GM18502 (cell line): ENCODE measurements around the gene ANKRD29.
"Not testable (repeated sequence)": the region's sequence is repeated elsewhere in the genome, so short reads cannot be mapped to it uniquely, and the experiment has no call there.

Experiments
- ATAC-seq: cut with Tn5 transposase; IDR thresholded peaks from one replicate; pipeline ENCODE4 v1.9.1; 2021; ENCODE audit warnings: mild to moderate bottlenecking; ENCODE audit not compliant: unreplicated experiment, poor library complexity

ANKRD29 gene

DNA sequence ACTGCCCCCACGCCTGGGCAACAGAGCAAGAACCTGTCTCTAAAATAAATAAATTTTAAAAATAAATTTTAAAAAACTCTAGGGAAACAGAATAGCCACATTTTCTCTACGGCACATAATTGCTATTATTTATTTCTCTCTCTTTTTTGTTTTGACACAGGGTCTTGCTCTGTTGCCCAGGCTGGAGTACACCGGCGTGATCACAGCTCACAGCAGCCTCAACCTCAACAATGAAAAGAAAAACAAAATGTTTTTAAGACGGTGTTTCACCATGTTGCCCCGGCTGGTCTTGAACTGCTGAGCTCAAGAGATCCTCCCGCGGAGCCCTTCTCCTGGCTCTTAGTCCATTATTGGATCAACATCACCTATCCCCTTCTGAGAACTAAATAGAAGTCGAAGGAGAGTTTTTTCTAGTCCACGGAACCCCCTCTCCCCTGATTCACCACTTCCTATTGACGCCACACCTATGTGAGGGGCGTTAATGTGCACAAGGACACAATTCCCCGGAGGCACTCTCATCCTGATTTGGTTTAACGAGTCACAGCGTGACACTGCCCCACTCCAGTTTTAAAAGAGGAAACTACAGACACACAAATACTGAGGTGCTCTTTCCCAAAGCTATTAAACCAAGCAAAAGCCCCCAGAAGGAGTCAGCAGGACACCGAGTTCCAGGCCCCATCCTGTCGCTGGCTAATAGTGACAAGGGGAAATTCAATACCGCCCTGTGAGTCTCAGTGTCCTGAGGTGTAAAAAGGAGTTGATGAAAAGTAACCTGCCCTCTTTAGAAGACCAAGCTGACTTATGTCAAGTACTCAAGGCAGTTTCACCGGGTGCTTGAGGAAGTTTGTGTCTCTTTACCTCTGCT, 77.5 kb downstream of the ANKRD29 start:
- ATAC-seq: no peak

DNA sequence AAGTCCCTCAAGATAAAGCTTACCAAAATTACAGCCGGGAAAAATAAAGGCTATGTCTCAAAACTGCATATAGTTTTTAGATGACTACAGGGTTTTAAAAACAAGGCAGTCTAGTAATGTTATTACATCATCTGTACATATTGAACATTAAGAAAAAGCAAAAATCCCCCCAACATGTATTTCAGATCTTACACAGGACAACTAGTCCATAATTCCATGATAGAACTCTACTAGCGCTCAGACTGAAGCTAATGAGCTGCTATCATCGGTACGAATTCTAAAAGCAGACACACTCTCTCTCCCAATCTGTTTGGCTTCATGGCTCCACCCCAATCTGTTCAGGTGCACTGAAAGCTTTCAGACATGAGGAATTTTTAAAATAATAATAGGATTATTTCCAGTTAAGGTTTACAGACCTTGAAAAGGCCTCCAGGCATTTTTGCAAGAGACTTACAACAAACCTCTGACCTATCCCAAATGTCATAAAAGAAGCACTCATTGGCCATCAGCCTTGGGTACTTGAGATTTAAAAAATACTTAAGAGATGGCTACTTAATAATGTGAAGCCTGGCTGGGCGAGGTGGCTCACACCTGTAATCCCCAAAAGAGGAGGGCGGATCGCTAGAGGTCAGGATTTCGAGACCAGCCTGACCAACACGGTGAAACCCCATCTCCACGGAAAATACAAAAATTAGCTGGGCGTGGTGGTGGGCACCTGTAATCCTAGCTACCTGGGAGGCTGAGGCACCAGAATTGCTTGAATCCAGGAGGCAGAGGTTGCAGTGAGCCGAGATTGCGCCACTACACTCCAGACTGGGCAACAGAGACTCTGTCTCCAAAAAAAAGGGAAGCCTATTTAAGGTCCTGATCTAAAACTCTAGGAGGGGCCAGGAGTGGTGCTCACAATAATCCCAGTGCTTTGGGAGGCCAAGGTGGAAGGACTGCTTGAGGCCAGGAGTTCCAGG, 78.4 kb downstream of the ANKRD29 start:
- ATAC-seq: no peak

DNA sequence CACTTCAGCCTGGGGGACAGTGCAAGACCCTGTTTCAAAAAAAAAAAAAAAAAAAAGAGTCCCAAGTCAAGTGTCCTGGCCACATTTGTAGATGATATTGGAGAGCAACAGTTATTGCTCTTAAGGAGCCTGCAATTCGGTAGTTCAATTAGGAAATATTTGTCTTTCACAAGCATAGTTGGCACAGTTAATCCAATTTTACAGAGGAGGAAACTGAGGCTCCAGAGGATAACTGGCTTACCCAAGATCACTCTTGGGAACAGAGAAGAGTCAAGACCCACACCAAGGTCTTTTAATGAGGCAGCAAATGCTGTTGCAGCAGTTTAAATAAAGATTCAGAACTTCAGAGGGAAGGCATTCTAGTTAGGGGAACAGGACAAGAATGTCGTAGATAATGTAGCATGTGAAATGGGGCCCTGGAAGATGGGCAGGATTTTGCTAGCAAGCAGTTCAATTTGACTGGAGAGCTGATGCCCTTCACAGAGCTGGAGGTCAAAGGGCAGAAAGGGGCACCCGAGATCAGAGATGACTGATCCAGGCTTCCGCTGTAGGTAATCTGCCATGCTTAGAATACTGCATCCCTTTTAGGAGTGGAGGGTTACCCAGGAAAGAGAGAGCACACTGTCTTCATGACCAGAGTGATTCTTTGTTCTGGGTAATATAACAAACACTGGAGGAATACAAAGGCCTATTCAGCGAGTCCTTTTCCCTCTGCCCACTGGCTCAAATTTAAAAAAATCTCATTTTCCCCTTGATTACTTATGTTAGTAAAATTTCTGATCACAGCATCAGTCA, 79.4 kb downstream of the ANKRD29 start:
- no peak for ATAC-seq

DNA sequence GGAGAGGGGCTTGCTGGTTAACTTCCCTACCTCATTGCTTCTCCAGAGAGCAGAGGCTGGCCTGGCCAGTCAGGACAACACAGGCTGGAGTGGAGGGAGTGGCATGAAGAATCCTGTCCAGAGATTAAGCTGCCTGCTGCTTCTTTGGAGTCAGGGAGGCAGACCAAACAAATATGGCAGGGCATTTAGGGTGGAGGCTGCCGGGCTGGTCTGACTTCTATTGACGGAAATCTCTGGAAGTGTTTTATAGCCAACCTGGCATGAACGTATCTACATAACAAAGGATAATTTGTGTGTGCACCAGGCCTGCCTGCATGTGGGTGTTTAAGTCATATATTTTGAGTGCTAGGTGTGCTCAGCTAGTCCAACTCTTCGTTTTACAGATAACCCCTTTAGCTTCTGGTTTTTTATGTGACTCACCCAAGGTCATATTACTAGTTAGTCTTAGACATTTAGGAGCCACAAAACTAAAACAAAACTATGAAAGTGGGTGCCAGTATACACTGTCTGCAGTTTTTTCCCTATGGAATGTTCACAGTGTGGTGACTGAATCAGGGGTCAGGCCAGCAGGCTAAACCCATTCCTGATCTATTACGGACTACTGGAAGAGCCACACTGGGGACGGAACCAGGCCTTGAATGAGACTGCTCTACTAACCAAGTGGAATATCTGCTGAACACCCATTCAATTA, 81.9 kb downstream of the ANKRD29 start:
- no peak for ATAC-seq

DNA sequence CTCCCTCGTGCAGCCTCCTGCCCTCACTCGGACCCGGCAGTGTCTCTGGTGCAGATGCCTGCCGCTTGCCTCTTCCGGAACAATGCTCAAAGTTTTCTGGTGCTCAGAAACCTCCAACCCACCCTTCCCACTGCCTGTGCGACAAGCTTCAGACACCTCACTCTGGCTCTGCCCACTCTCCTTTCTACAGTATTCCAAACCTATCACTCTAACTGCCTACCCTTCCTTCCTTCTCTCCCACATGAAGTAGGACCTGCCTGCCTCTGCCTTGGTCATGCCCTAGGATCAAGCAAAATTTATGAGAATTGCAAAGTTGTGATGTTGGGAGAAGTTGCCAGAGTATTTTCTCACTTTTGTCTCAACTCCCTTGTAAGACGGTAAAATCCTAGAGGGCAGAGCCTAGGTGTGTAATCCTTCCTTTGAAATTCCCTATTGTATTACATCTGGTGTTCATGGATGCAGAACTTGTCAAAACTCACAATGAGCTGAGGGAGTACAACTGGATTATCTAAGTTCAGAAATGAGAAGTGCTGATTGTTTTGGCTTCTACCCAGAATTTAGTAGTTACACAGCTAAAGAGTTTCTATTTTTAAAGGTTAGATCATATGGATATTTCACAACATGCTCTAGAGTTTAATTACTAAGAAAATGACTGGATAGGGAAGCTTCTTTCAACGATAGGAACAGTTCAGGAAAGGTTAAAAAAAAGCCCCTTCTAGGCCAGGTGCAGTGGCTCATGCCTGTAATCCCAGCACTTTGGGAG, 83.6 kb downstream of the ANKRD29 start:
- ATAC-seq: no peak

DNA sequence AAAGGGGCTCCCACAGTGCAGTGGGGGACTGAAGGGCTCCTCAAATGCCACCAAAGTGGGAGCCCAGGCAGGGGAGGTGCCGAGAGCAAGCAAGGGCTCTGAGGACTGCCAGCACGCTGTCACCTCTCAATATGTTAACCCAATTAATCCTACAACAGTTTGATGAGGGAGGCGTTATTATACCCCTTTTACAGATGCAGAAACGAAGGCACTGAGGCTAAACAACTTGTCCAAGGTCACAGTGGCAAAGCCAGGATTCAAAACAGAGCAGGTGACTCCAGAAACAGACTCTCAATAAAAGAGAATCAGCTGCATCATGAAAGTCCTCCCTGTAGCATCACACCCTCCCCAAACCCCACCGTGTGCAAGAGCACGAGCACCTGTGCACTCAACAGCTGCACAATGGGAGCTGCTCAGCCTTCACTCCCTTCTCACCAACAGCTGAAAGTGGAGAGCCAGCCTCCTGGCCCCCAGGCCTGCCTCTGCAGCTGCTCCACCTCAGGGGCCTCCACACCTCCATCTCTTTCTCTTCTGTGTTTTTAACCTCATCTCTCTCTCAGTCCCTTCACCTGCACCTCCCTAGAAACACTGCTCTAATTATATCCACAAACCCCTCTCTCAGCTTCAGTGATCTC, 84.5 kb downstream of the ANKRD29 start:
- ATAC-seq: no peak

DNA sequence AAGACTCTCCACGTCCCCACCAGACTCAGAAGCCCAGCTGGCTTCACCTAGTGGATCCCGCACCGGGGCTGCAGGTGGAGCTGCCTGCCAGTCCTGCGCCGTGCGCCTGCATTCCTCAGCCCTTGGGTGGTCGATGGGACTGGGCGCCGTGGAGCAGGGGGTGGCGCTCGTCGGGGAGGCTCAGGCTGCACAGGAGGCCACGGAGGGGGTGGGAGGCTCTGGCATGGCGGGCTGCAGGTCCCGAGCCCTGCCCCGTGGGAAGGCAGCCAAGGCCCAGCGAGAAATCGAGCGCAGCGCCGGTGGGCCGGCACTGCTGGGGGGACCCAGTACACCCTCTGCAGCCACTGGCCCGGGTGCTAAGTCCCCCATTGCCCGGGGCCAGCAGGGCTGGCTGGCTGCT, 85.2 kb downstream of the ANKRD29 start:
- ATAC-seq: not testable (repeated sequence)

DNA sequence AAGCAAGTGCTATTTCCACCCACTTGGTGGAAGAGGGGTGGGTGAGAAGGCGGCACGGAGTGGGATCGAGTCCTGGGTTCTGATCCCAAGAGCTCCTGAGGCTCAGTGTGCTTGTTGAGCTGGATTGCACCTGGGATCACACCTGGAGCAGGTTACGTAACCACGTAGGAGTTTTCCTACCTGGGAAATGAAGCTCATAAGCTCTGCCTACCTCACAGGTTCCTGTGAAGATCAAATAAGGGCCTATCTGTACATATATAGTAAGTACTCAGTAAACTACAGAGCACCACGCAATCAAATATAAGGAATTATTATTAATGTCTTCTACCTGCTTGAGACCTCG, 87.4 kb downstream of the ANKRD29 start:
- no peak for ATAC-seq

DNA sequence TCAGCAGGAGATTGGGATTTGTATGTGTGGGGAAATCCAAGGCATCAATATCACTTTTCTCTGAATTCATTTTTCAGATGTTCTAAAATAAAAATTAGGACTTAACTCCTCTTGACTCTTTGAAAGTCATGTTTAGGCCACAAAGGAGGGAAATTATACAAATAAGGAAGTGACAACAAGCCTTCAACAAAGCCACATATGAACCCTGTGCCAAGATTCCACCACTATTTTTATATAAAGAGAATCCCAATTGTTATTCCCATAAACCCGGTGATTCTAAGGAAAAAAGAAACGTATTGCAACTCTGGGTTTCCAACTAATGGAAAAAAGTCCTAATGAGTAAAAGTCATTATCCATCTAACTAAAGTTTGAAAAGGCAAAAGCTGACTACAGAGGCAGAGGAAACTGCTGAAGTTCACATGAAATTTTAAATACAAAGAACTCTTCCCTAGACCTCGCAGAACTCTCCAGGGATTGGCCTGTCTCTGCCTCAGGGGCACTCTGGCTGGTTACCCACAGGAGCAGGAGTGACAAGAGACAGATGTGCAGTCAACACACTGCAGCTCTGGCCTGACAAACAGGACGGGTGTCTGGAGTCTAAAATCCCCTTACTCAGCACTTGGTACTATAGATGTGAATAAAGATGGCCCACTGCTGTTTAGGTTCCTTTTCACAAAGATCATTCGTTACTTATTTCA, 88.0 kb downstream of the ANKRD29 start:
- ATAC-seq: no peak

DNA sequence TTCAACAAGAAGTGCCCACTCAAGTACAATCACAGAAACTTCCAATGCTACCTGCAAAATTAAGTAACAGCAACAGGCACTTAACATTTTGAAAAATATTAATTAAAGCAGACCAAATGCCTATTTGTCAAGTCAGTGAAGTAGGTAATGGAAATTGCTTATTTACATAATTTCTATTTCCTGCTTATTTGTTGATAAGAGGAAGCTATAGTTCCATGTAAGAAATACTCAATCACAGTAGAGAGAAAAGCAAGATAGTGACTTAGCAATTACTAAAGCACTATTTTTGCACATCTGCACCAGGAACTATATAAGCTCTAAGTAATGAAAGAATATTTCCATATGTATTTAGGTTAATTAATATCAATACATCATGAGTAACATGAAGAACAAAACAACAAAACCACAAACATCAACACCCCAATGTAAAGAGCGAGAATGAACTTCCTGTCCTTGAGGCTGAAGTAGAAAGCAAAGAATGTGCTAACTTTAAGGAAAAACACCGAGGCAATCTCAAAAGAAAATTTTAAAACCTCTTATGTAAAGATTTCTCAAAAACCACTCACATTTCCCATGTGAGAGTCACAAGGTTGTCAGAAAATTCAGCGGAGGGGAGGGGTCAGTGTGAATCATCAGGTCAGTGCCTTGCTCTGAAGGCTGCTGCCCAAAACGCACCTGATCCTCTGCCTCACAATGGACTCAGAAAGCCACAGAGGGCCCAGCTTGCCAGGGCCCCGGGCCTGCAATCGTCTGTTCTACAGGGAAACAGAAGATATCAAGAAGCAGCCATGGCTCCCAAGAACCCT, 88.9 kb downstream of the ANKRD29 start:
- ATAC-seq: no peak

DNA sequence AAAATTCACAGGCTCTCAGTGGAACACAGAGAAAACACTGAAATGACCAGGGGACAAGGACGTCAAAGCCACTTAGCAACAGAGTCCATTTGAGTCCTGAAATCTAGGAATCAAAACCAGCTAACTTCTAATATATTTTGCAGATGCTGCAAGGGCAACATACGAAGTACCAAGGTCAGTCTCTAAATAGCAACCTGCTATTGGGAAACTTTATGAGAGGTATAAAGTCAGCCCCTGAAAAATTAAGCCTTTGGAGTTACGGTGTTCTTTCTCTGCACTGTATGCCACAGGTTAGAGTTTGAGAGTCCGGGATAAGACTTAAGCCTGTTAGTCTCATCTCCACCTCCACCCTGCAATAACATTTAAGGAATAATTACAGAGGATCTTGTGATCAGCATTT, 89.7 kb downstream of the ANKRD29 start:
- ATAC-seq: no peak

DNA sequence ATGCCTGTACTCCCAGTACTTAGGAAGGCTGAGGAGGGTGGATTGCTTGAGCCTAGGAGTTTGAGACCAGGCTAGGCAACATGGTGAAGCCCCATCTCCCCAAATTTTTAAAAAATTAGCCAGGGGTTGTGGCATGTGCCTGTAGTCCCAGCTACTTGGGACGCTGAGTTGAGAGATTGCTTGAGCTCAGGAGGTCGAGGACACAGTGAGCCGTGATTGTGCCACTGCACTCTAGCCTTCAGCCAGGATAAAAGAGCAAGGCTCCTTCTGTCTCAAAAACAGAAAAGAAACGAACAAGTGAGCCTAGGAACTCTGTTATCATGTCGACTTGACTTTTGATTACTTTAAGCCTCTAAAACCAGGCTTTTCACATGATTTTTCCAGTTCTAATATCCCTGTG, 90.1 kb downstream of the ANKRD29 start:
- no peak for ATAC-seq

DNA sequence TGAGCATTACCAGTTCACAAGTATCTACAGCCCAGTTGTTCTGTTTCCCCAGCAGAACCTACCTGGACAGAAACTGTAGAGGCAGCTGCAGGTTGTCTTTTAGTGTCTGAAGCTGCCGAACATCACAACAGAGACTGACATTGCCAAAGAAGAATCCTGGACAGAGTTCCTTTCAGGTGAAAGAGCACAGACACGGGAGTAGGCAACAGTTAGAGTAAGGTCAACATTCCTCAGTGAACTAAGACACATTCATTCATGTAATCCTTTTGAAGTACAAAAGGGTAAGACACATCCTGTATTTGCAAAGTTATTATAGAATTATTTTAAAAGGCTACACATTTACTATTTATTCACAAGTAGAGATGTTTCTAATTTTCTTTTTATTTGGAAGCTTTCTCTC, 90.7 kb downstream of the ANKRD29 start:
- ATAC-seq: no peak

DNA sequence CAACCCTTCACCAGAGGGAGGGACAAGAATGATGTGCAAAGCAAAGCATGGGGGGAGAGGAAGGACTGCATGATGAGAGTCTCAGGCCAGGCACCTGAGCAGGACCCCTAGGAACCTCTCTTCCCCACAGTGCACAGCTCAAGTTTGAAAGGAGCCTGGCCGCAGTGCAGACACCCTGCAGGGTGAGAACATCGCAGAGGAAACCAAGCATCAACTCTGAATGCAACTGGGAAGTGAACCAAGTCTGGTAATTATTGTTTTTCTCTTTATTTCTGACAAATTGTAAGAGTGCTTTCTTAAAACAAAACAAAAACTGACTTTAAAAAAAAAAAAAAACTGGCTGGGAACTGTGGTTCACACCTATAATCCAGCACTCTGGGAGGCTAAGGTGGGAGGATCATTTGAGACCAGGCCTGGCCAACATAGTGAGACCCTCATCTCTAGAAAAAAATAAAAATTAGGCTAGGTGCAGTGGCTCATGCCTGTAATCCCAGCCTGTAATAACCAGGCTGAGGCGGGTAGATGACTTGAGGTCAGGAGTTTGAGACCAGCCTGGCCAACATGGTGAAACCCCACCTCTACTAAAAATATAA, 91.7 kb downstream of the ANKRD29 start:
- ATAC-seq: no peak

DNA sequence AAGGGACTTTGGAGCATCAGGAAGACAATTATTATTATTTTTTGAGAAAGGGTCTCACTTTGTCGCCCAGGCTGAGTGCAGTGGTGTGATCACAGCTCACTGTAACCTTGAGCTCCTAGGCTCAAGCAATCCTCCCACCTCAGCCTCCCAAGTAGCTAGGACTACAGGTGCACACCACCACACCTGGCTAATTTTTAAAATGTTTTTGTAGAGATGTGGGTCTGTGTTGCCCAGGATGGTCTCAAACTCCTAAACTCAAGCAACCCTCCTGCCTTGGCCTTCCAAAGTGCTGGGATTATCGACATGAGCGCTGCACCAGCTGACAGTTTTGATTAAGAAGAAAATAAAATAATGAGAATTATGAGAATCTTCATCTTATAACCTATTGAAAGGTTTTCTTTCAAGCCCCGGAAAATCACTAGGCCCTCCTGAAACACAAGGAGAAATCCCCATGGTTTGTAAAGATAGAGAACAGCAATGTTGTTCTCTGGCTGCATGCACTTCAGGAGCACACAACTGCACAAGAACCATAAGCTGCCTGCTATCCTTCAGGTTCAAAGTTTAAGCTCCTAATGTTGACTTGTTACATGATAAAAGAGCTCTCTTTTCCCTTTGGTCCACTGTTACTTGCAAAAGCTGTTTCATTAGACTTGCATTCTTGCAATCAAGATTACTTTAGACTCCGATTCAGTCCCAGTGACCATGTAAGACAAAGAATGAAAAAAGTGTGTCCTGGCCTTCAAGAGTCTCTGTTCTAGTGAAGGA, 93.2 kb downstream of the ANKRD29 start:
- no peak for ATAC-seq
